ENCODE results near the gene LGALS7B.
"Not testable (repeated sequence)": the region's sequence is repeated elsewhere in the genome, so short reads cannot be mapped to it uniquely, and the experiment has no call there.

The LGALS7B gene

GRCh38 chr19:38813323-38813722 is 24.3 kb downstream of the LGALS7B start:
- no peaks in the 10 kb centered on the region for H3K27me3 ChIP-seq (ENCODE audit: low read length)
- no peak overlapping the region for H3K4me3 ChIP-seq (ENCODE audit: insufficient read depth, low read length, poor library complexity, severe bottlenecking)
- H3K79me2 ChIP-seq (ENCODE audit: insufficient read depth, low read length), result no peaks in the 10 kb centered on the region
- H4K20me1 ChIP-seq (ENCODE audit: low read depth, low read length), result no peaks in the 10 kb centered on the region
- H3K36me3 ChIP-seq (ENCODE audit: low read length), result no peaks in the 10 kb centered on the region
- H3K9me2 ChIP-seq (replicated peaks; ENCODE audit: insufficient read depth, low read length), result no peaks in the 10 kb centered on the region
- no peak overlapping the region for H3K4me2 ChIP-seq (ENCODE audit: low read depth, low read length, poor library complexity, severe bottlenecking)
- no peak overlapping the region for H3K27ac ChIP-seq (ENCODE audit: low read depth, low read length)
- H3F3A ChIP-seq (ENCODE audit: insufficient read depth), result no peaks in the 10 kb centered on the region
- no peak overlapping the region for H3K9ac ChIP-seq (ENCODE audit: low read length)
- TF ChIP-seq EZH2phosphoT487 (conservative IDR thresholded peaks at IDR 0.05; ENCODE audit: low read length) (no peak), CTCF (IDR thresholded peaks at IDR 0.05; ENCODE audit: insufficient read depth, low read length, poor library complexity, severe bottlenecking) (no peak)
- no peaks in the 10 kb centered on the region for H3K9me3 ChIP-seq (ENCODE audit: insufficient read depth, low read length)
- H2AFZ ChIP-seq (ENCODE audit: low read depth, low read length, severe bottlenecking), result no peak overlapping the region

- not testable (repeated sequence) for H3K9me2 ChIP-seq (replicated peaks; ENCODE audit: insufficient read depth, low read length); H3K27ac ChIP-seq (ENCODE audit: low read depth, low read length); H3K4me2 ChIP-seq (ENCODE audit: low read depth, low read length, poor library complexity, severe bottlenecking); H2AFZ ChIP-seq (ENCODE audit: low read depth, low read length, severe bottlenecking); H3K4me3 ChIP-seq (ENCODE audit: insufficient read depth, low read length, poor library complexity, severe bottlenecking); H4K20me1 ChIP-seq (ENCODE audit: low read depth, low read length); H3K79me2 ChIP-seq (ENCODE audit: insufficient read depth, low read length); H3K9me3 ChIP-seq (ENCODE audit: insufficient read depth, low read length); H3K27me3 ChIP-seq (ENCODE audit: low read length); H3K36me3 ChIP-seq (ENCODE audit: low read length); H3F3A ChIP-seq (ENCODE audit: insufficient read depth); H3K9ac ChIP-seq (ENCODE audit: low read length)
Measured at GRCh38 chr19:38813932-38814331, 24.9 kb downstream of the LGALS7B start.

- no peak overlapping the region for H3K4me3 ChIP-seq (ENCODE audit: insufficient read depth, low read length, poor library complexity, severe bottlenecking)
- no peak overlapping the region for H3K27ac ChIP-seq (ENCODE audit: low read depth, low read length)
- TF ChIP-seq CTCF (IDR thresholded peaks at IDR 0.05; ENCODE audit: insufficient read depth, low read length, poor library complexity, severe bottlenecking) (no peak), EZH2phosphoT487 (conservative IDR thresholded peaks at IDR 0.05; ENCODE audit: low read length) (no peak)
- H3K9me3 ChIP-seq (ENCODE audit: insufficient read depth, low read length), result no peaks in the 10 kb centered on the region
- no peaks in the 10 kb centered on the region for H3K27me3 ChIP-seq (ENCODE audit: low read length)
- H2AFZ ChIP-seq (ENCODE audit: low read depth, low read length, severe bottlenecking), result no peak overlapping the region
- H3K36me3 ChIP-seq (ENCODE audit: low read length), result no peaks in the 10 kb centered on the region
- H4K20me1 ChIP-seq (ENCODE audit: low read depth, low read length), result no peaks in the 10 kb centered on the region
- H3K4me2 ChIP-seq (ENCODE audit: low read depth, low read length, poor library complexity, severe bottlenecking), result no peak overlapping the region
- no peaks in the 10 kb centered on the region for H3K79me2 ChIP-seq (ENCODE audit: insufficient read depth, low read length)
- H3K9ac ChIP-seq (ENCODE audit: low read length), result no peak overlapping the region
- H3K9me2 ChIP-seq (replicated peaks; ENCODE audit: insufficient read depth, low read length), result no peaks in the 10 kb centered on the region
- no peaks in the 10 kb centered on the region for H3F3A ChIP-seq (ENCODE audit: insufficient read depth)
Measured at GRCh38 chr19:38815059-38816001, 26.3 kb downstream of the LGALS7B start.

GRCh38 chr19:38816131-38816750 is 27.2 kb downstream of the LGALS7B start:
- no peaks in the 10 kb centered on the region for H3K9me3 ChIP-seq (ENCODE audit: insufficient read depth, low read length)
- no peaks in the 10 kb centered on the region for H3K36me3 ChIP-seq (ENCODE audit: low read length)
- H4K20me1 ChIP-seq (ENCODE audit: low read depth, low read length), result no peaks in the 10 kb centered on the region
- H3K4me3 ChIP-seq (ENCODE audit: insufficient read depth, low read length, poor library complexity, severe bottlenecking), result no peak overlapping the region
- no peak overlapping the region for H3K9ac ChIP-seq (ENCODE audit: low read length)
- H2AFZ ChIP-seq (ENCODE audit: low read depth, low read length, severe bottlenecking), result no peak overlapping the region
- no peaks in the 10 kb centered on the region for H3K27me3 ChIP-seq (ENCODE audit: low read length)
- no peak for TF ChIP-seq CTCF (IDR thresholded peaks at IDR 0.05; ENCODE audit: insufficient read depth, low read length, poor library complexity, severe bottlenecking)
- TF ChIP-seq EZH2phosphoT487 (conservative IDR thresholded peaks at IDR 0.05; ENCODE audit: low read length), result no peak
- H3K9me2 ChIP-seq (replicated peaks; ENCODE audit: insufficient read depth, low read length), result no peaks in the 10 kb centered on the region
- H3K4me2 ChIP-seq (ENCODE audit: low read depth, low read length, poor library complexity, severe bottlenecking), result no peak overlapping the region
- no peaks in the 10 kb centered on the region for H3K79me2 ChIP-seq (ENCODE audit: insufficient read depth, low read length)
- no peak overlapping the region for H3K27ac ChIP-seq (ENCODE audit: low read depth, low read length)
- H3F3A ChIP-seq (ENCODE audit: insufficient read depth), result no peaks in the 10 kb centered on the region
